SIG-M5 treated with dmso at 0.1 percent for 504 hours (cell line): ENCODE results near the gene HCK.
A peak's percentile ranks its signal among the peaks of the same experiment; 100 is the strongest.

ENCODE experiments used
- DNase-seq: peaks from one replicate; lab custom pipeline; 2025; ENCODE audit not compliant: unreplicated experiment; lab: John Stamatoyannopoulos, UW

HCK gene

GRCh38 chr20:32052090-32052777 lies at the start of gene HCK:
Gene HCK, plus strand, starts transcription at chr20:32052242.
- DNase-seq = peak; percentile 50

- DNase-seq = no peak
Observed at GRCh38 chr20:32003325-32003724, 48.7 kb upstream of the HCK start.

- peak; percentile 31 for DNase-seq
Observed at GRCh38 chr20:32004963-32005362, 47.1 kb upstream of the HCK start.

GRCh38 chr20:32006053-32006452 lies 46.0 kb upstream of the HCK start:
- no peak for DNase-seq

- DNase-seq = no peak
Observed at GRCh38 chr20:32006841-32007786, 44.9 kb upstream of the HCK start.

- DNase-seq = no peak
Observed at GRCh38 chr20:32007787-32008616, 44.0 kb upstream of the HCK start.

GRCh38 chr20:32009564-32009963 lies 42.5 kb upstream of the HCK start:
- no peak for DNase-seq

- no peak for DNase-seq
Observed at GRCh38 chr20:32010101-32010500, 41.9 kb upstream of the HCK start, which contains the start of gene CCM2L. Gene CCM2L, plus strand, starts transcription at chr20:32010438. Its CDS starts 17 bp downstream, at chr20:32010455.

GRCh38 chr20:32010666-32011065 lies 41.4 kb upstream of the HCK start:
- no peak for DNase-seq

GRCh38 chr20:32012159-32012688 lies 39.8 kb upstream of the HCK start:
- DNase-seq = no peak

- DNase-seq = no peak
Observed at GRCh38 chr20:32013326-32013725, 38.7 kb upstream of the HCK start.

- peak; percentile 24 for DNase-seq
Observed at GRCh38 chr20:32017711-32018251, 34.3 kb upstream of the HCK start.

GRCh38 chr20:32018269-32019155 lies 33.5 kb upstream of the HCK start:
- DNase-seq = peak; percentile 39

- DNase-seq = no peak
Observed at GRCh38 chr20:32019156-32019510, 32.9 kb upstream of the HCK start.

- DNase-seq = no peak
Observed at GRCh38 chr20:32019563-32020463, 32.2 kb upstream of the HCK start.

GRCh38 chr20:32021091-32021490 lies 31.0 kb upstream of the HCK start:
- DNase-seq = no peak

GRCh38 chr20:32024683-32025295 lies 27.3 kb upstream of the HCK start:
- DNase-seq = no peak

GRCh38 chr20:32027643-32028042 lies 24.4 kb upstream of the HCK start:
- DNase-seq = no peak
